ENCODE measurements around the gene HOXA6. TPM values are rescaled to one million over a fixed set of nuclear protein-coding genes. Genes with fewer than 3 reads are reported as not detected.
A peak's percentile ranks its signal among the peaks of the same experiment; 100 is the strongest.

Gene HOXA6
- total RNA-seq, 1 experiment from 2014 or later = 12.7 TPM

DNA sequence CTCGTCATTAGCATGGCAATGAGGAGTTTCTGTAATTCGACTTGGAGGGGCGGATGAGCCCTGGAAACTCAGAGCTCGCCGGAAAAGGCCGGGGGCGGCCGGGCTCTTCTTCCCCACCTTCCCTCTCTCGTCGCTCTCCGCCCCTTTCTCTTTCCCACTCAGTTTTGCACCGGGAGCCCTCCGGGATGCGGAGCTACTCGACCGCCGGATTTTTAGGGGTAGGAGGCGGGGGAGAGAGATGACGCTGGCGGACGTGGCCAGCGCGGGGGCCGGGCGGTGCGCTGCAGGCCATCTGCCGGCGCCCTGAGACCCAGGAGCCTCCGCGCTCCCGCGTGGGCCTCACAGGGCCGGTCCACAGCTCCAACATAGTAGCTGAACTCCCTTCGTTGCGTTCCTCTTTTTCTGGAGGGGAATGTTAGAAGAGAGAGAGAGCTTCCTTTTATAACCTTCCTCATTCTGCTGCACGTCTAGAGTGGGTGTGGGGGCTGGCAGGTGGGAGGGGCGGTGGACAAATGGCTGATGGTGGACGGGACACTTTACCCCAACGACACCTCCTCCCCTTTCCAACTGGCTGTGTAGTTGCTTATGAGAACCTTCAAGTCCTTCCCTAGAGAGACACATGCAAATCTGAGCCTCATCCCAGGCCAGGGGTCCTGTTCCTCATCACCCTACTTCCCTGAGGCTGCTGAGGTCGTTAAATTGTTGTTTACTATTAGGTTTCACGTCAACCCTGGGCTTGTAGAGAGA lies 50.6 kb downstream of the HOXA6 start:
- H3K9me2 ChIP-seq (ENCODE audit: insufficient read depth) = no peaks in the 10 kb centered on the region
- H4K20me1 ChIP-seq (ENCODE audit: insufficient read depth) = no peaks in the 10 kb centered on the region
- peak overlapping the region; percentile 76 for H3K9ac ChIP-seq (ENCODE audit: low read length)
- H3K27me3 ChIP-seq (ENCODE audit: insufficient read depth, low read length) = no peaks in the 10 kb centered on the region
- H3K36me3 ChIP-seq (ENCODE audit: control insufficient read depth in 1 of 2, insufficient read depth in 2 of 2, low read length in 2 of 2) = no peaks in the 10 kb centered on the region
- peak; percentile 32 for ATAC-seq
- BruUV-seq (replicated peaks) = no TSS peak
- H3K27ac ChIP-seq (ENCODE audit: low read depth, low read length) = peak overlapping the region; percentile 77
- CTCF ChIA-PET = no interaction called here
- peak overlapping the region; percentile 79 for H3K4me2 ChIP-seq (ENCODE audit: low read length)
- H3K79me2 ChIP-seq (ENCODE audit: insufficient read depth, low read length) = peaks cover 25% of the 10 kb centered on the region
- peak overlapping the region; percentile 74 to 86 for H3K4me3 ChIP-seq (replicated peaks in 1 of 2; ENCODE audit: low read depth in 1 of 2, low read length in 2 of 2)
- POLR2A ChIA-PET = interaction anchor here (0.6 to 1.9 kb wide), 6 partner anchors 13 to 50 kb away, joined by 3 to 8 read pairs (median 4); no protein-coding TSS in a partner anchor
- DNase-seq (ENCODE audit: low read depth, low spot score) = no peak
- peaks cover 10 to 19% of the 10 kb centered on the region in 2 experiments; a peak in 3 of 4 replicates for H3K4me1 ChIP-seq (ENCODE audit: control insufficient read depth in 1 of 2, insufficient read depth in 2 of 2, low read length in 2 of 2)
- no peaks in the 10 kb centered on the region for H3K9me3 ChIP-seq (ENCODE audit: control insufficient read depth in 1 of 2, insufficient read depth in 1 of 2, low read depth in 1 of 2, low read length in 2 of 2)
- RAD21 ChIA-PET (ENCODE audit: low non-redundant PET in 1 of 2, low total read pairs in 2 of 2, uncharacterized antibody in 2 of 2, unreplicated experiment in 2 of 2) = interaction anchor here in 1 of 2 experiments (1.3 kb wide), 1 partner anchor 18 kb away, joined by 3 read pairs; no protein-coding TSS in a partner anchor
- no peak overlapping the region for H2AFZ ChIP-seq (ENCODE audit: low read depth, low read length, poor library complexity, severe bottlenecking)
- intact Hi-C loops (cut with micrococcal nuclease) = loop anchor here (1.0 kb wide), 1 partner anchor 18 kb away; no protein-coding TSS in a partner anchor
- TF ChIP-seq, protein P1, sequence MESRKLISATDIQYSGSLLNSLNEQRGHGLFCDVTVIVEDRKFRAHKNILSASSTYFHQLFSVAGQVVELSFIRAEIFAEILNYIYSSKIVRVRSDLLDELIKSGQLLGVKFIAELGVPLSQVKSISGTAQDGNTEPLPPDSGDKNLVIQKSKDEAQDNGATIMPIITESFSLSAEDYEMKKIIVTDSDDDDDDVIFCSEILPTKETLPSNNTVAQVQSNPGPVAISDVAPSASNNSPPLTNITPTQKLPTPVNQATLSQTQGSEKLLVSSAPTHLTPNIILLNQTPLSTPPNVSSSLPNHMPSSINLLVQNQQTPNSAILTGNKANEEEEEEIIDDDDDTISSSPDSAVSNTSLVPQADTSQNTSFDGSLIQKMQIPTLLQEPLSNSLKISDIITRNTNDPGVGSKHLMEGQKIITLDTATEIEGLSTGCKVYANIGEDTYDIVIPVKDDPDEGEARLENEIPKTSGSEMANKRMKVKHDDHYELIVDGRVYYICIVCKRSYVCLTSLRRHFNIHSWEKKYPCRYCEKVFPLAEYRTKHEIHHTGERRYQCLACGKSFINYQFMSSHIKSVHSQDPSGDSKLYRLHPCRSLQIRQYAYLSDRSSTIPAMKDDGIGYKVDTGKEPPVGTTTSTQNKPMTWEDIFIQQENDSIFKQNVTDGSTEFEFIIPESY (IDR thresholded peaks at IDR 0.05; ENCODE audit: extremely low read depth, insufficient replicate concordance, low read length) = no peak
- no peak for TF ChIP-seq CEBPB (IDR thresholded peaks at IDR 0.05; ENCODE audit: low read depth)
- no peak for TF ChIP-seq ZNF274 (IDR thresholded peaks at IDR 0.05; ENCODE audit: low read depth, low read length)
- no peak for TF ChIP-seq FOSL1 (IDR thresholded peaks at IDR 0.05; ENCODE audit: low read depth)
- TF ChIP-seq, protein P2, sequence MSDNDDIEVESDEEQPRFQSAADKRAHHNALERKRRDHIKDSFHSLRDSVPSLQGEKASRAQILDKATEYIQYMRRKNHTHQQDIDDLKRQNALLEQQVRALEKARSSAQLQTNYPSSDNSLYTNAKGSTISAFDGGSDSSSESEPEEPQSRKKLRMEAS (IDR thresholded peaks at IDR 0.05) = peak; percentile 59
- TF ChIP-seq JUND (IDR thresholded peaks at IDR 0.05) = no peak
- TF ChIP-seq TCF7L2 (IDR thresholded peaks at IDR 0.05; ENCODE audit: borderline replicate concordance, extremely low read depth, insufficient read depth, insufficient read length) = no peak
- TF ChIP-seq POLR2AphosphoS5 (IDR thresholded peaks at IDR 0.05; ENCODE audit: low read depth, low read length) = peak; percentile 44
- no peak for TF ChIP-seq EZH2phosphoT487 (IDR thresholded peaks at IDR 0.05; ENCODE audit: borderline replicate concordance)
- TF ChIP-seq, protein P3, sequence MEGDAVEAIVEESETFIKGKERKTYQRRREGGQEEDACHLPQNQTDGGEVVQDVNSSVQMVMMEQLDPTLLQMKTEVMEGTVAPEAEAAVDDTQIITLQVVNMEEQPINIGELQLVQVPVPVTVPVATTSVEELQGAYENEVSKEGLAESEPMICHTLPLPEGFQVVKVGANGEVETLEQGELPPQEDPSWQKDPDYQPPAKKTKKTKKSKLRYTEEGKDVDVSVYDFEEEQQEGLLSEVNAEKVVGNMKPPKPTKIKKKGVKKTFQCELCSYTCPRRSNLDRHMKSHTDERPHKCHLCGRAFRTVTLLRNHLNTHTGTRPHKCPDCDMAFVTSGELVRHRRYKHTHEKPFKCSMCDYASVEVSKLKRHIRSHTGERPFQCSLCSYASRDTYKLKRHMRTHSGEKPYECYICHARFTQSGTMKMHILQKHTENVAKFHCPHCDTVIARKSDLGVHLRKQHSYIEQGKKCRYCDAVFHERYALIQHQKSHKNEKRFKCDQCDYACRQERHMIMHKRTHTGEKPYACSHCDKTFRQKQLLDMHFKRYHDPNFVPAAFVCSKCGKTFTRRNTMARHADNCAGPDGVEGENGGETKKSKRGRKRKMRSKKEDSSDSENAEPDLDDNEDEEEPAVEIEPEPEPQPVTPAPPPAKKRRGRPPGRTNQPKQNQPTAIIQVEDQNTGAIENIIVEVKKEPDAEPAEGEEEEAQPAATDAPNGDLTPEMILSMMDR (IDR thresholded peaks at IDR 0.05 in 2 of 3, conservative IDR thresholded peaks at IDR 0.05 in 1 of 3; ENCODE audit: borderline replicate concordance in 1 of 3, insufficient read depth in 1 of 3, low read depth in 2 of 3, low read length in 2 of 3) = no peak
- no peak for TF ChIP-seq CBX3 (IDR thresholded peaks at IDR 0.05; ENCODE audit: low read depth)
- TF ChIP-seq YY1 (IDR thresholded peaks at IDR 0.05; ENCODE audit: extremely low read depth, insufficient replicate concordance, low read depth, low read length) = no peak
- TF ChIP-seq, protein P4, sequence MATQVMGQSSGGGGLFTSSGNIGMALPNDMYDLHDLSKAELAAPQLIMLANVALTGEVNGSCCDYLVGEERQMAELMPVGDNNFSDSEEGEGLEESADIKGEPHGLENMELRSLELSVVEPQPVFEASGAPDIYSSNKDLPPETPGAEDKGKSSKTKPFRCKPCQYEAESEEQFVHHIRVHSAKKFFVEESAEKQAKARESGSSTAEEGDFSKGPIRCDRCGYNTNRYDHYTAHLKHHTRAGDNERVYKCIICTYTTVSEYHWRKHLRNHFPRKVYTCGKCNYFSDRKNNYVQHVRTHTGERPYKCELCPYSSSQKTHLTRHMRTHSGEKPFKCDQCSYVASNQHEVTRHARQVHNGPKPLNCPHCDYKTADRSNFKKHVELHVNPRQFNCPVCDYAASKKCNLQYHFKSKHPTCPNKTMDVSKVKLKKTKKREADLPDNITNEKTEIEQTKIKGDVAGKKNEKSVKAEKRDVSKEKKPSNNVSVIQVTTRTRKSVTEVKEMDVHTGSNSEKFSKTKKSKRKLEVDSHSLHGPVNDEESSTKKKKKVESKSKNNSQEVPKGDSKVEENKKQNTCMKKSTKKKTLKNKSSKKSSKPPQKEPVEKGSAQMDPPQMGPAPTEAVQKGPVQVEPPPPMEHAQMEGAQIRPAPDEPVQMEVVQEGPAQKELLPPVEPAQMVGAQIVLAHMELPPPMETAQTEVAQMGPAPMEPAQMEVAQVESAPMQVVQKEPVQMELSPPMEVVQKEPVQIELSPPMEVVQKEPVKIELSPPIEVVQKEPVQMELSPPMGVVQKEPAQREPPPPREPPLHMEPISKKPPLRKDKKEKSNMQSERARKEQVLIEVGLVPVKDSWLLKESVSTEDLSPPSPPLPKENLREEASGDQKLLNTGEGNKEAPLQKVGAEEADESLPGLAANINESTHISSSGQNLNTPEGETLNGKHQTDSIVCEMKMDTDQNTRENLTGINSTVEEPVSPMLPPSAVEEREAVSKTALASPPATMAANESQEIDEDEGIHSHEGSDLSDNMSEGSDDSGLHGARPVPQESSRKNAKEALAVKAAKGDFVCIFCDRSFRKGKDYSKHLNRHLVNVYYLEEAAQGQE (IDR thresholded peaks at IDR 0.05; ENCODE audit: low read depth) = no peak
- TF ChIP-seq RAD21 (IDR thresholded peaks at IDR 0.05; ENCODE audit: low read depth) = no peak
- TF ChIP-seq ELF1 (IDR thresholded peaks at IDR 0.05; ENCODE audit: borderline replicate concordance, low read depth) = no peak
- TF ChIP-seq, protein P5, sequence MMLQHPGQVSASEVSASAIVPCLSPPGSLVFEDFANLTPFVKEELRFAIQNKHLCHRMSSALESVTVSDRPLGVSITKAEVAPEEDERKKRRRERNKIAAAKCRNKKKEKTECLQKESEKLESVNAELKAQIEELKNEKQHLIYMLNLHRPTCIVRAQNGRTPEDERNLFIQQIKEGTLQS (IDR thresholded peaks at IDR 0.05) = no peak
- peak; percentile 56; the same call in 1 of the 2 replicates for TF ChIP-seq EGR1 (IDR thresholded peaks at IDR 0.05; ENCODE audit: low read depth)
- no peak for TF ChIP-seq POLR2A (IDR thresholded peaks at IDR 0.05; ENCODE audit: borderline replicate concordance, extremely low read depth, insufficient read depth, insufficient read length)

Data from HCT116 (cell line).